GM21360 (cell line): ENCODE measurements around the gene COL10A1.

ENCODE experiments used
- ATAC-seq: cut with Tn5 transposase; IDR thresholded peaks from one replicate; pipeline ENCODE4 v1.9.1; 2021; ENCODE audit warnings: mild to moderate bottlenecking, moderate library complexity; ENCODE audit not compliant: unreplicated experiment

COL10A1 gene

DNA sequence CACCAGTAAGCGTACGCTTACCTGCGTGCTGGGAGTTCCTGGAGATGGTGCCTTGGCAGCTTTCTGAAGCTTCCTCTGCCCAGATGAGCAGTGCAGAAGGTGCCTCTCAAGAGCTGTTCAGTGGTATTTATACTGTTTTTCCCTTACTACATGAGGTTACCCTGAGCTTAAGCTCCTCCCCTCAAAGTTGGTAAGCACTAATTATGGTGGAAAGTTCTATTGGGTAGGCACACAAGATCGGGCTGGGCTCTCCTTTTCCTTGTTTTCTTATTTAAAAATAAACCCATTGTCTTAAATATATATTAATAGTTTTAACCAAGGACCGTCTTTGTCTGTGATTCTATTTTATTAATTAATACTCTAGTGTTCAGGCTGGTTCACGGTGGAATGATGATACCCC is at the start of gene COL10A1:
Gene COL10A1, minus strand, starts transcription at position 101 of the 400 bp plus-strand sequence. CDS start 640 bp downstream, outside the sequence.
- ATAC-seq: no peak

DNA sequence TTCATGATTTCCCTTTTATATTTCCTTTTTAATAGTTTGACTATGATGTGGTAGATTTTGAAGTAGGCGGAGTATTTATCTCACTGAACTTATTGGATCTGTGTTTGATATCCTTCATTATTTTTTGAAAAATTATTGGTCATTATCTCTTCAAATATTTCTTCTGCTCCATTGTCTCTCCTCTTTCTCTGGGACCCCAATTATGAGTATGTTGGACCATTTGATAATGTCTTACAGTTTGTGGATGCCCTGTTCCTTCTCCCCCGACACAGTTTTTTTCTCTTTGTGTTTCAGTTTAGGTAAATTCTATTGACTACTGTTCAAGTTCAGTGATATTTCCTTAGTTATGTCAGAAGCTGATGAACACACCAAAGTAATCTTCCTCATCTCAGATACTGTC is 49.4 kb upstream of the COL10A1 start:
- ATAC-seq: no peak

DNA sequence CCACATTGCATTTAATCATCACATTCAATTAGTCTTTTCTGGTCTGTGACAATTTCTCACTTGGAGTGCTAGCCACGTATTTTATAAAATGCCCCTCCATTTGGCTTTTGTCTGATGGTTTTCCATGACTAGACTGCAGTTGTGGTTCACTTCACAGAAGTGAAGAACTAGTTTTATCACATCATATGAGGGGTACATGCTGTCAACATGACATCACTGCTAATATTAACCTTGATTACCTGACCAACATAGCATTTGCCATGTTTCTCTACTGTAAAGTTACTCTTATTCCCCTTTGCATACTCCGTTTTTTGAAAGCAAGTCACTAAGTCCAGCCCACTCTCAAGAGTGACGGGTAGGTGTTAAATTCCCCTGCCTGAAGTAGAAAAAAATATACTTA is 48.0 kb upstream of the COL10A1 start:
- no peak for ATAC-seq

DNA sequence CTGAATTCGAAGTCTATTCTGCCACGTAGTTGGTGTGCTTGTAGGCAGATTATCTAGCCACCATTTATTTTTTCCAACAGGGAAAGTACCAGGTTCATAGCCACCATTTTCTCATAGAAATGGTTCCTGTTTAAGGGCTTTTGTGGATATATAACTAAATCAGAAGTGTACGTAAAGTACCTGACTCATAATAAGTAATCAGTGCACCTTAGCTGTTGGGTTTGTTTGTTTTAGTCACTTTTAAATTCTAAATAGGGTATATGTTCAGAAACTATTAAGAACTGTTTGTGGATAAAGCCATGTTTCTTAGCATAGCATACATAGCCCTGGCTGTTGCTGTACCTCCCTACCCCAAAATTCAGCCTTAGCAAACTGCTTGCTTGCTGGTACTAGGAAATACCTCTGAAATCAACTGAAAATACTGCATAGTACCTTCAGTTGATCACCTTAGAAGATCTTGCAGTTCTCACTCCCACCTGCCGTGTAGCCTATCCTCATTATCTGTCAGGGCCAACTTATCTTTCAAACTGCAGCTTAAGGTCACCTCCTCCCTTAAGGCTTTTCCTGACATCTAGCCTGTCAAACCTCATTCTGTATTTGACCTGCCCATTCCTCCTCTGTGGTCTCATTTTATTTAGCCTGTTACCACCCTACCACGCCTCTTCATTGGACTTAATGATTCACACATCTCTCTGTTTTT is 44.6 kb upstream of the COL10A1 start:
- ATAC-seq: no peak

DNA sequence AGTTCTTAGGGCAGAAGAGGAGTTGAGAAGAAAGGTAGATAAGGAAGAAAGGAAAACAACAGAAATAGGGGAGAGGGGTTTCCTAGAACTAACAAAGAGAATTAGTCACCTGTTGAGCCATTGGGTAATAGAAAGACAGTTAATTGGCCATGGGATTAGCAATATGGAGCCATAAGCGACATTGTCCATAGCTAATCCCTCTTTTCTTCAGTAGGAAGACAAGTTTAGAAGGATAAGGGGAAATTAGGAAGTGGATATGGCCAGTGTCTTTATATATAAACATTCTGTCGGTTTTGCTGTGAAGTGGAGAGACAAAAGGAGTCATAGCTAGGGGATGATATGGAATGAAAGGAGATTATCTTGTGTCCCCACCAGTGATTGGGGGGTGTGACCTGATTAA is 43.9 kb upstream of the COL10A1 start:
- ATAC-seq: no peak

DNA sequence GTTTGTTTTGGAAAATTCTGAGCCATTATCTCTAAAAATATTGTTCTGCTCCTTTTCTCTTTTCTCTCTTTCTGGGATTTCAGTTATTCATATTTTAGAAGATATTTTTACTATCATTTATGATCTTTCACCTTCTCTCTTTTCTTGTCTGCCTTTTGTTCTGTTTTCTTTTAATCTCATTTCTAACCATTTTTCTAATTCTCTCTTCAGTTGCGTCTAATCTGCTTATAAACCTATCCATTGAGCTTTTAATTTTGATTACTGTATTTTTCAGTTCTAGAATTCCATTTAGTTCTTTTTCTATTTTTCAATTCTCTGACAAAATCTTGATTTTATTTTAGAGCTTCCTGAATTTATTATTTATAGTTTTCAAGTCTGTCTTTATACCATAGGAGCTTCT is 42.2 kb upstream of the COL10A1 start:
- ATAC-seq: no peak

DNA sequence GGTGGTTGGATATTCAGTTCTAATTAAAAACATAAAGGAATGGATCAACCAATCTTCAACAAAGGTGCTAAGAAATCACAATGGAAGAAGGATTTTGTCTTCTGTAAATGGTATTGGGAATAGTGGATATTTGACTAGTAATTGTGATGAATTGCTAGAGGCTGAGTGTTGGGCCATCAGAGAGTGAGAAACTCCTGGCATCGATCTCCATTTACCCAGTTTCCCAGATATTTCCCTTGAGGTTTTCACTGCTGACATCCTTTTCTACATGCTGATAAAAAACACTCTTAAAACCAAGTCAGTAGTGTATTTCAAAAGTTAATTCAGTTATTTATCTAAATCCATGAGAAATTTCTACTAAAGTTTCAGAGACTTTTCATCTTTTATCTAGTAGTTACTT is 40.4 kb upstream of the COL10A1 start:
- ATAC-seq: no peak

DNA sequence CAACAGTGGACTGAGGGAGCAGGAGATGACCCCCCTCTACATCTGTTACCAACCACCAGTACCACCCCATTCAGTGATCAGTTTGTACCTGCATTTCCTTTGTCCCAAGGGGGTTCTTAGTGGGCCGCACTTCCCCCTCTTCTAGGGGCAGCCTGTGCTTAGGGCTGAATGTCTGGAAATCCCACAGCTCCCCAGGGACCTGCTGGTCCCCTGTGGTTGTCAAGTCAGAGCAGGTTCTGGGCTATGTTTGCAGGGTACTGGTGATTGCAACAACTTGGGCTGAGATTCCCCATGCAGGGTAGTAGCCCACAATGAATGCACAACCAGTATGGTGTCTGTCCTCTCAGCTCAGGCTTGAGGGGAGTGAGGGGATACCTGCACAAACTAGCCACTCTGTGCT is 39.7 kb upstream of the COL10A1 start:
- ATAC-seq: peak; percentile 74

DNA sequence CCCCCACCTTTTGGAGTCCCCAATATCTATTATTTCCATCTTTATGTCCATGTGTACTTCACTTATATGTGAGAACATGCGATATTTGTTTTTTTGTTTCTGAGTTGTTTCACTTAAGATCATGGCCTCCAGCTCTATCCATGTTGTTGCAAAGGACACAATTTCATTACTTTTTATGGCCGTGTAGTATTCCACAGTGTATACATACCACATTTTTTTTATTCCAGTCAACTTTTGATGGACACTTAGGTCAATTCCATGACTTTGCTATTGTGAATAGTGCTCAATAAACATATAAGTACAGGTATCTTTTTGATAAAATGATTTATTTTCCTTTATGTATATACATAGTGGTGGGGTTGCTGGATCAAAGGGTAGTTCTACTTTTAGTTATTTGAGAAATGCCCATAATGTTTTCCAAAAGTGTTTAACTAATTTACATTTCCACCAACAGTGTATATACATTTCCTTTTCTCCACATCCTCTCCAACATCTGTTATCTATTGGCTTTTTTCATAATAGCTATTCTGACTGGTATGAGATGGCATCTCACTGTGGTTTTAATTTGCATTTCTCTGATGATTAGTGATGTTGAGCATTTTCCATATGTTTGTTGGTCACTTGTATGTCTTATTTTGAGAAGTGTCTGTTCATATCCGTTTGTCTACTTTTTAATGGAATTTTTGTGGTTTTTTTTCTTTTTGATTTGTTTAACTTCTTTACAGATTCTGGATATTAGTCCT is 34.0 kb upstream of the COL10A1 start:
- no peak for ATAC-seq

DNA sequence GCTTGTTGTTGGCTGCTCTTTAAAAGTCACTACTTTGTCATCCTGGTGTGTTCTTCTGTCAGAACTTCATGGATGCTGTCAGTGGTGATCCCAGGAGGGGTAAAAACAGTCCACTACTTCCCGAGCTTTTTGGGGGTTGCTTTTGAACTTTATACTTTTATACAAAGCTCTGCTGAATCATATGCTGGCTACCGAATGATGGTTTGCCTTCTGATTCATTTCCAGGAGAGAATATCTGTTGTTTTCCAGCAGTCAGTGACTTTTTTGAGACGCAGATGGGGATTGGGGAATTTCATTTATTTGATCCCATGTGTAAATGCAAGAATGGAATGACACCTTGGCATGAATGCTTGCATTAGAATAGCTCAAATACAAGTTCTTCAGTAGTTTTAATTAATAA is 32.7 kb upstream of the COL10A1 start:
- no peak for ATAC-seq

DNA sequence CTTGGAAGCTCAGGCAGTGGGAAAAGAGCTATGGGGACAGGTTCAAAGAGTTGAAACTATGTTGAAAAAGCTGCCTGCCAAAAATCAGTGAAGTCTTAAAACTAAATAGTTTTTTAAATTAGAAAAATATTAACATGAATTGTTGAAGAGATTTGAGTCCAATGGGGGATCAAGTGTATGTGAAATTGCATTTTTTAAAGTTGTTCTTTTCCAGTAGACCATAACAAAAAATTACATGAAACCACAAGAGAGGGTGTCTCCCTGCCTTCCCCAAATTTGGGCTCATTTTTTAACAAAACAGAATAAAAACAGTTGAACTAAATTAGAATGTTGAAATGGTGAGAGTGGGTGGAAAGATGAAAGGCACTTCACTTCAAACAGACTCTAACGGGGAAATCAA is 31.5 kb upstream of the COL10A1 start:
- ATAC-seq: no peak

DNA sequence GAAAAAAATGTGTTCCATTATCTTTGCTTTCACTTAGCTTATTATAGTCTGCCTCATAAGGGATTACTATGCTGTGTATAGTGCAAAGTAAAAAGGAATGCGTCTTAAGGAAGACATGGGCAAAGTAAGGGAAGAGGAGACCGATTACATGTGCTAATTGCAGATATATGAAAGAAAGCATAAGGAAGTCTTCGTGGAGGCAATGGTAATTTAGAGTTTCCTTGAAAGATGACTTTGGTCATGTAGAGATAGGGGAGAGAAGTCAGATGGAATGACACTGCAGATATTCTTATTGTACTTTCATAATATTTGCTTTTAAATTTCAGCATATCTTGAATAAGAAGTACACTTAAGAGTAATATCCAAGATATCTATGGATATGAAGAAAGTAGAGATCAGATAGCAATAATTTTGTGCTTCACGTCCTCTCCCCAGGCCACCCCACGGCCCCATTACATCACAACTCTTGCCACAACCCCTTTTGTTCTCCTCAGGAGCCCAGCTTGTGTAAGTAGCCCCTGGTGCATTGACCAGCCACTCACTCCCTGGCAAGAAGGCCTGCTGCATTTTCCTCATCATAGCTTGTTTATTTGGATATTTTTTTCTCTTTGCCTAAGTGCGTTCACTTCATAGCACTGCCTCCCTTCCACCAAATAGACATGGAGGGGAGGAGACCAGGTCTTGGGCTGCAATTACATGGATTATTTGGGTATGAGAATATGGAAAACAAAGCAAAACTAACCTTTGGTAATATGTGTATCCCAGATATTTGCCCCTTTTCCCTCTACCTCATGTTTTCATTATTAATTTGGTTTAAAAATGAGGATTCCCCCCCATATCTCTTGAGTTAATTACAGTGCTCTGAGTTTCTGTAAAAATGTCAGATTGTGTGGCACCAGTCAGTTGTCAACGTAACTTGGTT is 30.7 kb upstream of the COL10A1 start:
- ATAC-seq: no peak

DNA sequence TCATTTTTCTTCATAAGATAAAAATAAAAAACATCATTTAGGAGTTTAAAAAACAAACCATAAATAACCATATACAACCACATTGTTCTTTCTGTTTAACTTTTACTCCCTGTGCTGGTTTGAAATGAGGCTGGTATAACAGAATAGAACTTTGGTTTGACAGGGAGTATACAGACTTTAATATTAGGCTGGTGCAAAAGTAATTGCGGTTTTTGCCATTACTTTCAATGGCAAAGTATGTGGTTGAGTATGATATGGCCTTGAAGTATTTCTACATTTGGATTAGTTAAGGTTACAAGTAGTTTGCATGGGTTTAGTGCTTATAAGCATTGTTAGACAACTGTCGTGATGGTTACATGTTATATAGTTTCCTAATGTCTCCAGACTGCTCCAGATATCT is 29.0 kb upstream of the COL10A1 start:
- ATAC-seq: no peak

DNA sequence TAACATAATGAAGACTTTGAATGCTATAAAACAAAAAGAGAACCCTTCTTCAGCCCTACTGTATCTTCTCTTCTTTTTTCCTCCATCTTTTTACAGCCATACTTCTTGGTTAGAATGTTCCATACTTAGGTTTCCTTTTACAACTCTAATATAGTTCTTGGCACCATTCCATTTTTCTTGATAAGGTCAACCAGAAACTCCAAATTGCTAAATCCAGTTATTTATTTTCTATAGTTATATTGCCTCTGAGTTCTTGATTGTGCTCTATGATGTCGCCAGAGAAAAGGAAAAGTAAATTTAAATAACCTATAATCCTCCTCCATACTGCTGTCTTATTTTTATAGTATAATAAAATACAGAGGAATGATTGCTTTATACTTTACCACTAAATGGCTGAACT is 26.7 kb upstream of the COL10A1 start:
- no peak for ATAC-seq

DNA sequence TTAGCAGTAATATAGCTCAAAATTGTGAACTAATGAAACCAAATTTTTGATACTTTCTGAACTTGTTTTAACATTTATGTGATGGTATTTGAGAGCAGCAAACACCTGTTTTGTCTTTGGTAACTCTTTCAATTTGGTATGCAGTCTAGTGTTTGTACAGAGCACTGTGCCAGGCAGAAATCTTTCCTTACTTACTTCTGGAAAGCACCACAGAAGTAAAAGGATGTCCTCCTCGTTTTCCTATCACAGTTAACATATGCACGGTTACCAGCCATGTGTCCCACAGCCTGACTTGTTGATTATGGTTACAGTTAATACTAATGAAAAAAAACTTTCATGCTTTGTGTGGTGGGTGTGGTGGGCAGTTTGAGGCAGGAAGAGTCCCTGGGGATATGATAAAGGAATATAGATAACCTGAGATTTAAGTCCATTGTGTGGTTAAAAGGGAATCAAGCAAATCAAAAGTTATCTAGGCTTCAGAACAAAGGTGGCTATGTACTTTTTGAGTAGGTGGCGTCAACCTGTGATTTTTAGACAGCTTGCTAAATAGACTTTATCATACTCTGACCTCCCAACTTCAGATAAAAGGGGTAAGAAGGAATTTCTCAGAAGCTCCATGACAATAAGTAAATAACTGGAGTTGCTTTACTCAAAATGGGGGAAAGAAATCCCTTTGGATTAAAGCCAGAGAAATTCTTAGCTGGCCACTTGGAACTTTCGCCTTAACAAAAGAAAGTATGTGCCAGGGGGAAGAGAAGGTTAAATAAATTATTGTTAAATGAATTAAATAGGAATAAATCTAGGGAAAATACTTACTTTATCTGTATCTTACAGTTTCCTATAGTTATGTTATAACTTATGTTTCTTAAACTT is 20.1 kb upstream of the COL10A1 start:
- no peak for ATAC-seq

DNA sequence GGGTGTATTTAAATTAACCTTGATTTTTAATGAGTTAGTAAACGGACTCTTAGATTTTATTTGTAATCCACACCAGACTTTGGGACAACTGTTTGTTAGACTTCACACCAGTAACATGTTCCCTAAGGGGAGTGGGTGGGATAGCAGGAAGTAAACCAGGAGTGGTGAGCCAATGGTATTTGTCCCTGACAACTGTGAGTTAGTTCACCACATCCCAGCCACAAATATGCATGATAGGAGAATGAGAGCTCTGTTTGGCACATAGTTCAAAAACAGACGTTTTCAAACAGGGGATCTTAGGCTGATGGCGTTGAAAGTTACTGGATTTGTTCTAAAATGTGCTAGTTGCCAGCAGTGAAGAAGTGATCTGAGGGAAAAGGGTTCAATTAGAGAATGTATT is 18.7 kb upstream of the COL10A1 start:
- ATAC-seq: no peak

DNA sequence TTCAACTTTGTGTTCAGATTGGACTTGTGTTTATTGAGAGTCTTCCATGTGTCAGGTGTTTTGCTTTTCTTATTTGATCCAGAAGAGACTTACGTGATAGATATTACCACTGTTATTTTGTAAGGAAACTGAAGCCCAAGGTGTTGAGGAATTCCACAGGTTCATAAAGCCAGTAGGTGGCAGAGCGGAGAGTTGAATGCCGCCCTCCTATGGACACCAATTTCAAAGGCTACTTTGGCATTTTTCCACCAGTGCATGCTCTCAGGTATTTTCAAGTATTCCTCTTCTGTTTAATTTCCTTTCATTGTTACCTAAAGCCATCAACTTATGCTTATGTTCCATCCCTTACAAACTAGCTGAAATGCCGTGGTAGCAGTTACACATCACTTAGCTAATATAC is 14.0 kb upstream of the COL10A1 start:
- ATAC-seq: no peak

DNA sequence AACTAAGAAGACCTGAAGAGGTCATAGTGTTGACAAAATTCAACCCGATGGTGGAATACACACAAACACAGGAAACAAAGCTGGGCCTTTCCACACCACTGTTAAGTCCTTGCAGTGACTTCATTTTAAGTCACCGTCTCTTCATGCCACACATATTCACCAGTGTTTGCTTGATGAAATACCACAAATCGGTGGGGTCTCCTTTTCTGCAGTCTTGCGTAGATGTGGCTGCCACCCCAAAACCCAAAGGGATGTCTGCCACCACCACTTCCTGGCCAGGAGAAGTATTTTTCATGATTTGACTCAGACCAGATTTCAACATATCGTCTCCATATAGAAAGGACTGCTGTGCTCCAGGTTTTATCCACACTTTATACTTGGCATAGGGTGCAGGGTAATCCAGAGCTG is 11.0 kb upstream of the COL10A1 start:
- ATAC-seq: no peak

DNA sequence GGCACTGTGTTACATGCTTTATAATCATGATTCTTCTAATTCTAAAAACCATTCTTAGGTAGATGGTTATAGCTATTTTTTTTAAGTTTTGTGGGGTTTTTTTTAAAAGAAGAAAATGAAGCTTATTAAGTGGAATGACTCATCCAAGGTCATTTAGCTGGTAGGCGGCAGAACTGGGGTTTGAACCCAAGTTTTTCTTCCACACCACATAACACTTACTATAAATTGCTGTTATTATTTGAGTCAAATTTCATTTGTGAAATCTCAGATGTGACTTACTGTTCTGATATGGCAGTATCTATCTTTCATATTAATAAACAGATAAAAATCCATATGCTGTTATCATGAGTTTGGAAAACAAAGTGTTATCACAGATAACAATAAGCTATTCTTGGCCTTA is 10.4 kb upstream of the COL10A1 start:
- no peak for ATAC-seq

DNA sequence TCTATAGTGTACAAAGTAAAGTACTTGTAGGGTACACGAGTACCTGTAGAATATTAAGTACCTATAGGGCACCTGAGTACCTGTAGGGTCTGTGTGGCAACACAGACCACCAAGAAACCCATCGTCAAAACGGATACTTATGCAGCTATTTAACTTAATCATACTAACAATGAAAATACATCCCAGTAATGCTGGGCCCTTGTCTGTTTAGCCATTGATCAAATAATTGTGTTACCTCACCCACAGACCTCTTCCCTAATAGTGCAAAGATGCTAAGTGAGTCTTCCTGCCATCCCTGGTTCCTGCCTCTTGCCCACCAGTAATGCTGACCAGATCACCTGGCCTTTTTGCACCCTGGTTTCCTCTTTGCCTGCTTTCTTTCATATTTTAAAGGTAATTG is 7.5 kb upstream of the COL10A1 start:
- no peak for ATAC-seq
